ENCODE data around the gene MED9.

The MED9 gene

GRCh38 chr17:17510456-17511292 lies 33.9 kb downstream of the MED9 start:
- TF ChIP-seq, protein P1, sequence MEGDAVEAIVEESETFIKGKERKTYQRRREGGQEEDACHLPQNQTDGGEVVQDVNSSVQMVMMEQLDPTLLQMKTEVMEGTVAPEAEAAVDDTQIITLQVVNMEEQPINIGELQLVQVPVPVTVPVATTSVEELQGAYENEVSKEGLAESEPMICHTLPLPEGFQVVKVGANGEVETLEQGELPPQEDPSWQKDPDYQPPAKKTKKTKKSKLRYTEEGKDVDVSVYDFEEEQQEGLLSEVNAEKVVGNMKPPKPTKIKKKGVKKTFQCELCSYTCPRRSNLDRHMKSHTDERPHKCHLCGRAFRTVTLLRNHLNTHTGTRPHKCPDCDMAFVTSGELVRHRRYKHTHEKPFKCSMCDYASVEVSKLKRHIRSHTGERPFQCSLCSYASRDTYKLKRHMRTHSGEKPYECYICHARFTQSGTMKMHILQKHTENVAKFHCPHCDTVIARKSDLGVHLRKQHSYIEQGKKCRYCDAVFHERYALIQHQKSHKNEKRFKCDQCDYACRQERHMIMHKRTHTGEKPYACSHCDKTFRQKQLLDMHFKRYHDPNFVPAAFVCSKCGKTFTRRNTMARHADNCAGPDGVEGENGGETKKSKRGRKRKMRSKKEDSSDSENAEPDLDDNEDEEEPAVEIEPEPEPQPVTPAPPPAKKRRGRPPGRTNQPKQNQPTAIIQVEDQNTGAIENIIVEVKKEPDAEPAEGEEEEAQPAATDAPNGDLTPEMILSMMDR (conservative IDR thresholded peaks at IDR 0.05) = no peak
- no peak overlapping the region for H3K27ac ChIP-seq

DNA sequence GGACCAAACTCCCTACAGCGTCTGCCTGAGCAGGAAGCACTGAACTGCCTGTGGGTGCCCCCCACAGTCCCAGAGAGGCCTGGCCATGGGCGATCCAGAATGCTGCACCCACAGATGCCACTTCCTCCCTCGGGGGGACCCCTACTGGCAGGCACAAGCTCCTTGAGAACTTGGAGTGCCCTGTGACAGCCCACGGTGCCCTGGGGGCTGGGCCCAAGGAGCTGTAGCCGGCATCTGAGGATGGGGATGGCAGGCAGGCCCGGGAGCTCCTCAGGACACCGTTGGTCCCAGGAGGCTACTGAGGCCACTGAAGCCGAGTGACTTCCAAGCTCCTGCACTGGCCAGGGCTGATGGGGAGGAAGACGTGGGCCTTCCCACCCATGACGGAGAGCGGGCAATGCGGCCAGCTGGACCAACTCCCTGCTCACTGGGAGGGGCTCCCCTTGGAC lies 34.5 kb downstream of the MED9 start:
- TF ChIP-seq, protein P1 (conservative IDR thresholded peaks at IDR 0.05) = no peak
- H3K27ac ChIP-seq = no peak overlapping the region

DNA sequence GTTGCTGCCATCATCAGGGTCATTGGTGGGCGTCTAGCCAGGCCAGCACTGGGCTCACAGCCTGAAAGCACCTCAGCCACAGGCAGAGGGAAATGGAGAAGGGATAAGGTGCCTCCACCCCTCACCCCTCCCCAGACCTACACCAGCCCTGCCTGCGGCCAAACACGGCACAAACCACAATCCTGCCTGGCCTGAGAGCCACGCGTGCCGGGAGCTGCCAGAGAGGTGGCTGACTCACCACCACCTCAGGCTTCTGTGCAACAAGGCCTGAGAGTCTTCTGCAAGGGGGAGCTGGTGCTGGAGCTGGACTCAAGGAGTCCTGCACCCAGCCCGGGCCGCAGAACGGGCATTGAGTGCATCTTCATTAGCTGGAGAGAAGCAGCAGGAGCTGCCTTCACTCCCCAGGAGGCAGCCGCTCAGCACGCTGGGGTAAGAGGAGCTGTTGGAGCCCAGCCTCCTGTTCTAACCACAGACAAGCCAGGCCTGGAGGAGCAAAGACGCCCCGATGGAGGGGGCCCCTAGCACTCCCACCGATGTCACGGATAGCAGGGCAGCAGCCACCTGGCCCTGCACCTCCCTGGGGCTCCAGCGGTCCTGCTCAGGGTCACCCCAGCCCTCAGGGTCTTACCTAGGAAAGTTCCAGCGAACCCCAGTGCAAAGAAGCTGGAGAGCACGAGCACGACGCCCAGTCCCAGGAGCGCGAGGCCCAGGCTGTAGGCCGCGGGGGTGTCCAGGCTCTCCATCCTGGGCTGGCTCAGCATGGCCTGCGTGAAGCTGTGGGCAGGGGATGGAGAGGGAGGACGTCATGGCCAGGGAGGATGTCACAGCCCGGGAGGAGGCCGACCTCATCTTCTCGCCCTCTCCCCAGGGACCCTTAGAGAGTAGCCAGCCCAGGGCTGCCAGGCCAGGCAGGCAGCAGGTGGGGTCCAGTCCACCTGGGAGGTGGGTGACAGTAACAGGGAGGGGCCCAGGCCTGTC lies 35.4 kb downstream of the MED9 start:
- TF ChIP-seq, protein P1 (conservative IDR thresholded peaks at IDR 0.05) = no peak
- H3K27ac ChIP-seq = no peak overlapping the region

- no peak overlapping the region for H3K27ac ChIP-seq
- TF ChIP-seq, protein P1 (conservative IDR thresholded peaks at IDR 0.05) = no peak
These were observed 36.1 kb downstream of the MED9 start for GRCh38 chr17:17512866-17513265.

DNA sequence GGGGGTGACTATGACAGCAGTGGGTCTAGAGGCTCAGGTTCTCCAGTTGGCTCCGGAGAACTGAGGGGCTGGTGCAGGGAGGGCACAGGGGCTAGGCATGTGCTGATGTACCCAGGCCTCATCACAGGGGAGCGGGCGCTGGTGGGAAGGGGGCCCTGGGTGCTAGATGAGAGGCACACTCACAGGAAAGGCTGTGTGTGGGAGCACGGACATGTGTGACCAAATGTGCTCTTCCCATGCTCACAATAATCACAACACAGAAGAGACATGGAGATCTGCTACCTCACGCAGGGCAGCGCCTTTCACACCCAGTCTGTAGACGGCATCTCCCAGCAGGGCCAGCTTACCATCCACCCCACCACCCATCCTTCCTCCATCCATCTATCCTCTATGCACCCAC lies 36.8 kb downstream of the MED9 start:
- TF ChIP-seq, protein P1 (conservative IDR thresholded peaks at IDR 0.05) = no peak
- H3K27ac ChIP-seq = no peak overlapping the region

- no peak overlapping the region for H3K27ac ChIP-seq
- TF ChIP-seq, protein P1 (conservative IDR thresholded peaks at IDR 0.05) = no peak
These were observed 37.7 kb downstream of the MED9 start for GRCh38 chr17:17514361-17514992.

Data from VCaP (cell line).